Ascending aorta (tissue), 2 donors: ENCODE measurements around the gene HRAS. TPM values are rescaled to one million over a fixed set of nuclear protein-coding genes. Genes with fewer than 3 reads are reported as not detected.

Experiments used
- DNase-seq, 2 donors: peaks; one replicate each; pipeline ENCODE4 v3.0.0-alpha.2; 2019; ENCODE audit warnings: low spot score in 2 of 2
- H3K27ac ChIP-seq, 2 donors: fragments of 200-600 bp; sonication (generic); one replicate each; pipeline ENCODE4 v1.5.1; 2016 to 2017; ENCODE audit warnings: mild to moderate bottlenecking in 1 of 2
- H3K27me3 ChIP-seq: fragments of 200-600 bp; sonication (generic); one replicate; pipeline ENCODE4 v1.5.1; 2017
- H3K36me3 ChIP-seq, 2 donors: fragments of 200-600 bp; sonication (generic); one replicate each; pipeline ENCODE4 v1.5.1; 2016
- H3K4me1 ChIP-seq, 2 donors: fragments of 200-600 bp; sonication (generic); one replicate each; pipeline ENCODE4 v1.5.1; 2016 to 2017; ENCODE audit warnings: mild to moderate bottlenecking in 1 of 2
- H3K4me3 ChIP-seq, 2 donors: fragments of 200-600 bp; sonication (generic); one replicate each; pipeline ENCODE4 v1.5.1; 2016 to 2017; ENCODE audit warnings: mild to moderate bottlenecking in 1 of 2
- H3K9me3 ChIP-seq, 2 donors: fragments of 200-600 bp; sonication (generic); one replicate each; pipeline ENCODE4 v1.5.1; 2016
- intact Hi-C: fragments of 100-400 bp; cut with DNase I; formaldehyde crosslinking; loops from one replicate; pipeline ENCODE4 v1.15.1; 2023
- total RNA-seq: library from RNA; depleted of rRNA; stranded (reverse); fragments of >200 nt; gene quantifications from one replicate; pipeline ENCODE4 v1.1.0, GENCODE V29; 2016
- TF ChIP-seq, protein P1 (sequence below), 3 experiments: fragments of 200-600 bp in 2 of 3; fragments of 450-650 bp in 1 of 3; sonication (generic) in 2 of 3; IDR thresholded peaks; one replicate each; pipeline ENCODE4 v1.5.1; 2016 to 2019; ENCODE audit warnings: antibody characterized with exemption in 3 of 3, mild to moderate bottlenecking in 1 of 3, moderate library complexity in 1 of 3

The HRAS gene
- total RNA-seq, 1 donor from 2014 or later = 21.6 TPM

DNA sequence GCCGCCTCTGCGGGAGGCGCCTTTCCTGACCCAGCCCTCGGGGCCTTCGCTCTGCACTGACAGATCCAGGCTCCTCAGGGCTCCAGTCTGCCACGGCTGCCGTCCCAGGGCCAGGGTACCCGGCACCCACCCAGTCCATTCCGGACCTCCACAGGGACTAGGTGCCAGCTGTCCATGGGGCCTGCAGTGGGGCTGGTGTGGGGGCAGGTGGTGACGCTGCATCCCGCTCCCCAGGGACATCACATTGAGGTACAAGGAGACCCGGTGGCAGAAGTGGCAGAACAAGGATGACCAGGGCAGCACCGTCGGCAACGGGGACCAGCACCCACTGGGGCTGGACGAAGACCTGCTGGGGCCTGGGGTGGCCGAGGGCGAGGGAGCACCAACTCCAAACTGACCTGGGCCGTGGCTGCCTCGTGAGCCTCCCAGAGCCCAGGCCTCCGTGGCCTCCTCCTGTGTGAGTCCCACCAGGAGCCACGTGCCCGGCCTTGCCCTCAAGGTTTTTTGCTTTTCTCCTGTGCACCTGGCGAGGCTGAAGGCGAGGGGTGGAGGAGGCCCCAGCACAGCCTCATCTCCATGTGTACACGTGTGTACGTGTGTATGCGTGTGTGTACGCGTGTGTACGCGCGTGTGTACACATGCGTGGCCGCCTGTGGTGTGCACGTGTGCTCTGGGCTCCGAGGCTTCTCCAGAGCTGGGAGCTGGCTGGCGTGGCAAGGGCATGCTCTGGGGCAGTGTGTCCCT lies 45.0 kb downstream of the HRAS start:
- Histone ChIP-seq H3K27ac (no peak overlapping the region), H3K4me1 (no peaks in the 10 kb centered on the region), H3K36me3 (peaks cover 37 to 46% of the 10 kb centered on the region in 2 donors), H3K4me3 (no peak overlapping the region), H3K9me3 (no peaks in the 10 kb centered on the region), H3K27me3 (no peaks in the 10 kb centered on the region)
- intact Hi-C loops = no loop called here
- TF ChIP-seq, protein P1, sequence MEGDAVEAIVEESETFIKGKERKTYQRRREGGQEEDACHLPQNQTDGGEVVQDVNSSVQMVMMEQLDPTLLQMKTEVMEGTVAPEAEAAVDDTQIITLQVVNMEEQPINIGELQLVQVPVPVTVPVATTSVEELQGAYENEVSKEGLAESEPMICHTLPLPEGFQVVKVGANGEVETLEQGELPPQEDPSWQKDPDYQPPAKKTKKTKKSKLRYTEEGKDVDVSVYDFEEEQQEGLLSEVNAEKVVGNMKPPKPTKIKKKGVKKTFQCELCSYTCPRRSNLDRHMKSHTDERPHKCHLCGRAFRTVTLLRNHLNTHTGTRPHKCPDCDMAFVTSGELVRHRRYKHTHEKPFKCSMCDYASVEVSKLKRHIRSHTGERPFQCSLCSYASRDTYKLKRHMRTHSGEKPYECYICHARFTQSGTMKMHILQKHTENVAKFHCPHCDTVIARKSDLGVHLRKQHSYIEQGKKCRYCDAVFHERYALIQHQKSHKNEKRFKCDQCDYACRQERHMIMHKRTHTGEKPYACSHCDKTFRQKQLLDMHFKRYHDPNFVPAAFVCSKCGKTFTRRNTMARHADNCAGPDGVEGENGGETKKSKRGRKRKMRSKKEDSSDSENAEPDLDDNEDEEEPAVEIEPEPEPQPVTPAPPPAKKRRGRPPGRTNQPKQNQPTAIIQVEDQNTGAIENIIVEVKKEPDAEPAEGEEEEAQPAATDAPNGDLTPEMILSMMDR (IDR thresholded peaks at IDR 0.05) = no peak
- DNase-seq = no peak

DNA sequence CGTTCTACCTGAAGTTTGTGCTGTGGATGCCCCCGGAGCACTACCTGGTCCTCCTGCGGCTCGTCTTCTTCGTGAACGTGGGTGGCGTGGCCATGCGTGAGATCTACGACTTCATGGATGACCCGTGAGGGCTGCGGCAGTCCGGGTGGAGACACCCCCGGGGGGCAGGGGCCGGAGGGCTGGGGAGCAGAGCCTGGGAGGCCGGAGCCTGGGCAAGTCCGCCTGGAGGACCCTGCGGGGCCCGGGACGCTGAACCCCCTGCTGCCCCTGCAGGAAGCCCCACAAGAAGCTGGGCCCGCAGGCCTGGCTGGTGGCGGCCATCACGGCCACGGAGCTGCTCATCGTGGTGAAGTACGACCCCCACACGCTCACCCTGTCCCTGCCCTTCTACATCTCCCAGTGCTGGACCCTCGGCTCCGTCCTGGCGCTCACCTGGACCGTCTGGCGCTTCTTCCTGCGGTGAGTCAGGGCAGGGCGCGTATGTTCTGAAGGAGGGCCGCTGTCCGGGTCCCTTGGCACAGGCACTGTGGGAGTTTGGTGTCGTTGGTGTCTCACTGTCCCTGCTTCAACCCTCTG lies 45.7 kb downstream of the HRAS start:
- Histone ChIP-seq H3K9me3 (no peaks in the 10 kb centered on the region), H3K27ac (no peak overlapping the region), H3K4me3 (no peak overlapping the region), H3K4me1 (no peaks in the 10 kb centered on the region), H3K27me3 (no peaks in the 10 kb centered on the region), H3K36me3 (peaks cover 31 to 41% of the 10 kb centered on the region in 2 donors)
- intact Hi-C loops = no loop called here
- DNase-seq = no peak
- TF ChIP-seq, protein P1 (IDR thresholded peaks at IDR 0.05) = no peak

DNA sequence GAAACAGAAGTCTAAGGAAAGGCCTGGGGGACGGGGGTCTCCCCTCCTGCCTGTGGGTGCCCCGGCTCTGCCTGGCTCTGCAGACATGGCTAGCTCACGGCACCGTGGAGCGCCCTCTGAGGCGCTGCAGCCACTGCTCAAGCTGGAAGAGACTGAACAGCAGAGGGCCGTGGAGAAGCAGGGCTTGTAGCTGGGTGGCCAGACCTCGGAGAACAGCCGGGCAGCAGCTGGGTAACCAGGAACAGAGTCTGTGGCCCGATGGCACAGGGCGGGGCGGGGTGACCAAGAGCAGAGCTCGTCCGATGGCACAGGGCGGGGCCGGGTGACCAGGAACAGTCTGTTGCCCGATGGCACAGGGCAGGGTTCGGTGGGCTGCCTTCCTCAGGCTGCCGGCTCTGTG lies 46.4 kb downstream of the HRAS start:
- DNase-seq = no peak
- TF ChIP-seq, protein P1 (IDR thresholded peaks at IDR 0.05) = no peak
- Histone ChIP-seq H3K36me3 (peaks cover 24 to 34% of the 10 kb centered on the region in 2 donors), H3K27ac (no peak overlapping the region), H3K27me3 (no peaks in the 10 kb centered on the region), H3K4me3 (no peak overlapping the region), H3K4me1 (no peaks in the 10 kb centered on the region), H3K9me3 (no peaks in the 10 kb centered on the region)
- intact Hi-C loops = no loop called here

DNA sequence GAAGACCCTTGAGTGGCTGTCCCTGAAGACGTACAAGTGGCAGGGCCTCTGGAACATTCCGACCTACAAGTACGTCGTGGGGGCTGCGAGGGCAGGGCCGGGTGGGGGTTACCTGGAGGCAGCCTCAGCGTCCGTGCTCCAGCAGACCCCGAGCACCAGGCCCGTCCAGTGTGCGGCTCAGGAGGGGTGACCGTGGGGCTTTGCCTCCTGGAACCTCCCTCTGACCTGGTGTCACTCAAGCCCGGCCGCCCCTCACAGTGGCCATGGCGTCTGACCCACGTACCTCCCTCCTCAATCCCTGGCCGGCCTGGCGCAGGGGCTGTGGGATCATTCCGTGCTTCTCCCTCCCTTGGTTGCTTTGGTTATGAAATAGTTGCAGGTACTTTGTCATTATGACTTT lies 46.8 kb downstream of the HRAS start:
- Histone ChIP-seq H3K9me3 (no peaks in the 10 kb centered on the region), H3K4me1 (no peaks in the 10 kb centered on the region), H3K27me3 (no peaks in the 10 kb centered on the region), H3K27ac (no peak overlapping the region), H3K36me3 (peaks cover 19 to 30% of the 10 kb centered on the region in 2 donors), H3K4me3 (no peak overlapping the region)
- intact Hi-C loops = no loop called here
- TF ChIP-seq, protein P1 (IDR thresholded peaks at IDR 0.05) = no peak
- DNase-seq = no peak

DNA sequence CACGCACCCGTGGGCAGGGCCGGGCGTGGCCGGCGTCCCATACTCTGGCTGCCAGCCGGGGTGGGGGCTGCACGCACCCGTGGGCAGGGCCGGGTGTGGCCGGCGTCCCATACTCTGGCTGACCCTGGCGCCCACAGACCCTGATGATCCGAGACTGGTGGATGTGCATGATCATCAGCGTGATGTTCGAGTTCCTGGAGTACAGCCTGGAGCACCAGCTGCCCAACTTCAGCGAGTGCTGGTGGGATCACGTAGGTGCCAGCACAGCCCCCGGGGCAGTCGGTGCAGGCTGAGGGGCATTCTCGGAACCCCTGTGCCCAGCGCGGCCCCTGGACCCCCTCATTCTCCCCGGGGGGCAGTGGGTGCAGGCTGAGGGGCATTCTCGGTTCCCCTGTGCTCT lies 47.3 kb downstream of the HRAS start:
- TF ChIP-seq, protein P1 (IDR thresholded peaks at IDR 0.05) = no peak
- intact Hi-C loops = no loop called here
- Histone ChIP-seq H3K36me3 (peaks cover 17 to 27% of the 10 kb centered on the region in 2 donors), H3K4me1 (no peaks in the 10 kb centered on the region), H3K4me3 (no peak overlapping the region), H3K9me3 (no peaks in the 10 kb centered on the region), H3K27me3 (no peaks in the 10 kb centered on the region), H3K27ac (no peak overlapping the region)
- DNase-seq = no peak
